ENCODE data around the gene PPP1R9A. TPM values are rescaled to one million over a fixed set of nuclear protein-coding genes. Genes with fewer than 3 reads are reported as not detected.

The PPP1R9A gene
- total and polyA plus RNA-seq, 10 of the 15 experiments (the other 5 are each of a cell fraction or from before 2014, with no cell fraction given): 0.04 to 0.12 TPM; not detected in 8

DNA sequence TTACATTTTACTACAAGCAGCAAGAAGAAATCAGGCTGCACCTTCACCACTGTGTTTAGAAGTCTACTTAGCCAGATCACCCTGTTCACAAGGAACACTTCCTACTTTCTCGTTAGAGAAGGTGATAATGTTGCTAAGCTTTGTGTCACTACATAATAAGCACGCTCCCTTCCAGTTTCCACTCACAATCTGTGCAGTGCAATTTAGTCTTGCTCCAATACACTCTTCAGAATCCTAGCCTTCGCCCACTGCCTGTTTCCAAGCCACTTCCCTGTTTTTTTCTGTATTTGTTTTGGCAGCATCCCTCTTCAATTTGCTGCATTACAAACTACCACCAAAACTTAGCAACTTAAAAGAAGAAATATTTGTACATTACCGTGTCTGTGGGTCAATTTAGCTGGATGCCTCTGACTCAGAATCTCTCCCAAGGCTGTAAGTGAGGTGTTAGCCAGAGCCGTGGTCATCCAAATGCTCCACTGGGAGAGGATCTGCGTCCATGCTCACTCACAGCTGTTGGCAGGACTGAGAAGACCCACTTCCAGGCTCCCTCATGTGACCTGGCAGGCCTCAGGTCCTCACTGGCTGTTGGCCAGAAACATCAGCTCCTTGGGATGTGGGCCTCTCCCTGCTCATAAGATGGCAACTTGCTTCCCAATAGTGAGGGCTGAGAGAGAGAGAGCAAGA, 306.6 kb downstream of the PPP1R9A start:
- BruUV-seq (replicated peaks): no TSS peak
- intact Hi-C loops (cut with micrococcal nuclease; ENCODE audit: unreplicated experiment): no loop called here
- SMC1A ChIA-PET (ENCODE audit: uncharacterized antibody, unreplicated experiment): no interaction called here
- TF ChIP-seq, protein P1, sequence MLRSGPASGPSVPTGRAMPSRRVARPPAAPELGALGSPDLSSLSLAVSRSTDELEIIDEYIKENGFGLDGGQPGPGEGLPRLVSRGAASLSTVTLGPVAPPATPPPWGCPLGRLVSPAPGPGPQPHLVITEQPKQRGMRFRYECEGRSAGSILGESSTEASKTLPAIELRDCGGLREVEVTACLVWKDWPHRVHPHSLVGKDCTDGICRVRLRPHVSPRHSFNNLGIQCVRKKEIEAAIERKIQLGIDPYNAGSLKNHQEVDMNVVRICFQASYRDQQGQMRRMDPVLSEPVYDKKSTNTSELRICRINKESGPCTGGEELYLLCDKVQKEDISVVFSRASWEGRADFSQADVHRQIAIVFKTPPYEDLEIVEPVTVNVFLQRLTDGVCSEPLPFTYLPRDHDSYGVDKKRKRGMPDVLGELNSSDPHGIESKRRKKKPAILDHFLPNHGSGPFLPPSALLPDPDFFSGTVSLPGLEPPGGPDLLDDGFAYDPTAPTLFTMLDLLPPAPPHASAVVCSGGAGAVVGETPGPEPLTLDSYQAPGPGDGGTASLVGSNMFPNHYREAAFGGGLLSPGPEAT (IDR thresholded peaks at IDR 0.05; ENCODE audit: low read depth): no peak
- TF ChIP-seq, protein P2, sequence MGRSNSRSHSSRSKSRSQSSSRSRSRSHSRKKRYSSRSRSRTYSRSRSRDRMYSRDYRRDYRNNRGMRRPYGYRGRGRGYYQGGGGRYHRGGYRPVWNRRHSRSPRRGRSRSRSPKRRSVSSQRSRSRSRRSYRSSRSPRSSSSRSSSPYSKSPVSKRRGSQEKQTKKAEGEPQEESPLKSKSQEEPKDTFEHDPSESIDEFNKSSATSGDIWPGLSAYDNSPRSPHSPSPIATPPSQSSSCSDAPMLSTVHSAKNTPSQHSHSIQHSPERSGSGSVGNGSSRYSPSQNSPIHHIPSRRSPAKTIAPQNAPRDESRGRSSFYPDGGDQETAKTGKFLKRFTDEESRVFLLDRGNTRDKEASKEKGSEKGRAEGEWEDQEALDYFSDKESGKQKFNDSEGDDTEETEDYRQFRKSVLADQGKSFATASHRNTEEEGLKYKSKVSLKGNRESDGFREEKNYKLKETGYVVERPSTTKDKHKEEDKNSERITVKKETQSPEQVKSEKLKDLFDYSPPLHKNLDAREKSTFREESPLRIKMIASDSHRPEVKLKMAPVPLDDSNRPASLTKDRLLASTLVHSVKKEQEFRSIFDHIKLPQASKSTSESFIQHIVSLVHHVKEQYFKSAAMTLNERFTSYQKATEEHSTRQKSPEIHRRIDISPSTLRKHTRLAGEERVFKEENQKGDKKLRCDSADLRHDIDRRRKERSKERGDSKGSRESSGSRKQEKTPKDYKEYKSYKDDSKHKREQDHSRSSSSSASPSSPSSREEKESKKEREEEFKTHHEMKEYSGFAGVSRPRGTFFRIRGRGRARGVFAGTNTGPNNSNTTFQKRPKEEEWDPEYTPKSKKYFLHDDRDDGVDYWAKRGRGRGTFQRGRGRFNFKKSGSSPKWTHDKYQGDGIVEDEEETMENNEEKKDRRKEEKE (IDR thresholded peaks at IDR 0.05): no peak
- TF ChIP-seq, protein P3, sequence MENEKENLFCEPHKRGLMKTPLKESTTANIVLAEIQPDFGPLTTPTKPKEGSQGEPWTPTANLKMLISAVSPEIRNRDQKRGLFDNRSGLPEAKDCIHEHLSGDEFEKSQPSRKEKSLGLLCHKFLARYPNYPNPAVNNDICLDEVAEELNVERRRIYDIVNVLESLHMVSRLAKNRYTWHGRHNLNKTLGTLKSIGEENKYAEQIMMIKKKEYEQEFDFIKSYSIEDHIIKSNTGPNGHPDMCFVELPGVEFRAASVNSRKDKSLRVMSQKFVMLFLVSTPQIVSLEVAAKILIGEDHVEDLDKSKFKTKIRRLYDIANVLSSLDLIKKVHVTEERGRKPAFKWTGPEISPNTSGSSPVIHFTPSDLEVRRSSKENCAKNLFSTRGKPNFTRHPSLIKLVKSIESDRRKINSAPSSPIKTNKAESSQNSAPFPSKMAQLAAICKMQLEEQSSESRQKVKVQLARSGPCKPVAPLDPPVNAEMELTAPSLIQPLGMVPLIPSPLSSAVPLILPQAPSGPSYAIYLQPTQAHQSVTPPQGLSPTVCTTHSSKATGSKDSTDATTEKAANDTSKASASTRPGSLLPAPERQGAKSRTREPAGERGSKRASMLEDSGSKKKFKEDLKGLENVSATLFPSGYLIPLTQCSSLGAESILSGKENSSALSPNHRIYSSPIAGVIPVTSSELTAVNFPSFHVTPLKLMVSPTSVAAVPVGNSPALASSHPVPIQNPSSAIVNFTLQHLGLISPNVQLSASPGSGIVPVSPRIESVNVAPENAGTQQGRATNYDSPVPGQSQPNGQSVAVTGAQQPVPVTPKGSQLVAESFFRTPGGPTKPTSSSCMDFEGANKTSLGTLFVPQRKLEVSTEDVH (IDR thresholded peaks at IDR 0.05; ENCODE audit: low read depth, partially characterized antibody): no peak
- TF ChIP-seq CBX3 (IDR thresholded peaks at IDR 0.05; ENCODE audit: borderline replicate concordance, low read depth) (no peak), WRNIP1 (IDR thresholded peaks at IDR 0.05; ENCODE audit: borderline replicate concordance, low read depth, low read length) (no peak), PAX5 (IDR thresholded peaks at IDR 0.05; ENCODE audit: borderline replicate concordance, low read depth, low read length) (no peak), FOXK2 (IDR thresholded peaks at IDR 0.05) (no peak), ZNF622 (IDR thresholded peaks at IDR 0.05) (no peak), RAD21 (IDR thresholded peaks at IDR 0.05; ENCODE audit: insufficient read depth, low read depth, low read length) (no peak), YBX1 (IDR thresholded peaks at IDR 0.05) (no peak), POLR2A (IDR thresholded peaks at IDR 0.05; ENCODE audit: low read depth, low read length) (no peak)
- TF ChIP-seq, protein P4, sequence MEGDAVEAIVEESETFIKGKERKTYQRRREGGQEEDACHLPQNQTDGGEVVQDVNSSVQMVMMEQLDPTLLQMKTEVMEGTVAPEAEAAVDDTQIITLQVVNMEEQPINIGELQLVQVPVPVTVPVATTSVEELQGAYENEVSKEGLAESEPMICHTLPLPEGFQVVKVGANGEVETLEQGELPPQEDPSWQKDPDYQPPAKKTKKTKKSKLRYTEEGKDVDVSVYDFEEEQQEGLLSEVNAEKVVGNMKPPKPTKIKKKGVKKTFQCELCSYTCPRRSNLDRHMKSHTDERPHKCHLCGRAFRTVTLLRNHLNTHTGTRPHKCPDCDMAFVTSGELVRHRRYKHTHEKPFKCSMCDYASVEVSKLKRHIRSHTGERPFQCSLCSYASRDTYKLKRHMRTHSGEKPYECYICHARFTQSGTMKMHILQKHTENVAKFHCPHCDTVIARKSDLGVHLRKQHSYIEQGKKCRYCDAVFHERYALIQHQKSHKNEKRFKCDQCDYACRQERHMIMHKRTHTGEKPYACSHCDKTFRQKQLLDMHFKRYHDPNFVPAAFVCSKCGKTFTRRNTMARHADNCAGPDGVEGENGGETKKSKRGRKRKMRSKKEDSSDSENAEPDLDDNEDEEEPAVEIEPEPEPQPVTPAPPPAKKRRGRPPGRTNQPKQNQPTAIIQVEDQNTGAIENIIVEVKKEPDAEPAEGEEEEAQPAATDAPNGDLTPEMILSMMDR (IDR thresholded peaks at IDR 0.05 in 2 of 3, conservative IDR thresholded peaks at IDR 0.05 in 1 of 3; ENCODE audit: control insufficient read depth in 2 of 3, extremely low read depth in 1 of 3, insufficient read depth in 1 of 3, low read depth in 3 of 3, low read length in 3 of 3): no peak
- TF ChIP-seq, protein P5, sequence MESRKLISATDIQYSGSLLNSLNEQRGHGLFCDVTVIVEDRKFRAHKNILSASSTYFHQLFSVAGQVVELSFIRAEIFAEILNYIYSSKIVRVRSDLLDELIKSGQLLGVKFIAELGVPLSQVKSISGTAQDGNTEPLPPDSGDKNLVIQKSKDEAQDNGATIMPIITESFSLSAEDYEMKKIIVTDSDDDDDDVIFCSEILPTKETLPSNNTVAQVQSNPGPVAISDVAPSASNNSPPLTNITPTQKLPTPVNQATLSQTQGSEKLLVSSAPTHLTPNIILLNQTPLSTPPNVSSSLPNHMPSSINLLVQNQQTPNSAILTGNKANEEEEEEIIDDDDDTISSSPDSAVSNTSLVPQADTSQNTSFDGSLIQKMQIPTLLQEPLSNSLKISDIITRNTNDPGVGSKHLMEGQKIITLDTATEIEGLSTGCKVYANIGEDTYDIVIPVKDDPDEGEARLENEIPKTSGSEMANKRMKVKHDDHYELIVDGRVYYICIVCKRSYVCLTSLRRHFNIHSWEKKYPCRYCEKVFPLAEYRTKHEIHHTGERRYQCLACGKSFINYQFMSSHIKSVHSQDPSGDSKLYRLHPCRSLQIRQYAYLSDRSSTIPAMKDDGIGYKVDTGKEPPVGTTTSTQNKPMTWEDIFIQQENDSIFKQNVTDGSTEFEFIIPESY (IDR thresholded peaks at IDR 0.05): no peak

More for the DNA sequence above, 306.6 kb downstream of the PPP1R9A start:
- no peaks in the 10 kb centered on the region for H3K4me1 ChIP-seq (ENCODE audit: control insufficient read depth, insufficient read depth, low read length)
- DNase-seq (ENCODE audit: low read depth, low spot score): no peak
- H3K36me3 ChIP-seq (ENCODE audit: control insufficient read depth in 2 of 2, insufficient read depth in 2 of 2, low read length in 1 of 2): no peaks in the 10 kb centered on the region
- H3K9ac ChIP-seq (ENCODE audit: control insufficient read depth, insufficient read depth, low read length): no peak overlapping the region
- H4K20me1 ChIP-seq (ENCODE audit: control insufficient read depth, insufficient read depth): no peaks in the 10 kb centered on the region
- H2AFZ ChIP-seq (ENCODE audit: control insufficient read depth, low read depth, low read length): no peak overlapping the region
- no peak overlapping the region for H3K4me2 ChIP-seq (ENCODE audit: control insufficient read depth, insufficient read depth)
- POLR2A ChIA-PET: no interaction called here
- H3K4me3 ChIP-seq: no peak overlapping the region
- no peaks in the 10 kb centered on the region for H3K79me2 ChIP-seq (ENCODE audit: control insufficient read depth, insufficient read depth, low read length)
- no peaks in the 10 kb centered on the region for H3K9me3 ChIP-seq (replicated peaks; ENCODE audit: control insufficient read depth, insufficient read depth, low read length)
- H3K27me3 ChIP-seq (replicated peaks in 1 of 2; ENCODE audit: control insufficient read depth in 2 of 2, insufficient read depth in 2 of 2, low read length in 1 of 2): no peaks in the 10 kb centered on the region
- no peak for FAIRE-seq
- ATAC-seq: no peak
- H3K27ac ChIP-seq (ENCODE audit: control insufficient read depth, insufficient read depth): no peak overlapping the region
- RAD21 ChIA-PET (ENCODE audit: unreplicated experiment): no interaction called here
- WGBS (ENCODE audit: insufficient coverage, insufficient replicate concordance, low lambda C conversion rate, missing lambda C conversion rate): 29% methylated on average over 6 of the region's 6 CpGs
- CTCF ChIA-PET: interaction anchor here (1.3 kb wide), 1 partner anchor 764 kb away, joined by 3 read pairs; no protein-coding TSS in a partner anchor
- in situ Hi-C loops (cut with MboI): no loop called here

Data from GM12878 (cell line).